ENCODE measurements around the gene SLC15A1. TPM values are rescaled to one million over a fixed set of nuclear protein-coding genes. Genes with fewer than 3 reads are reported as not detected.

Gene SLC15A1
- polyA plus RNA-seq, 1 donor = 388 TPM

- H3K4me1 ChIP-seq (ENCODE audit: control insufficient read depth, insufficient read depth, low read length) = peaks cover 52% of the 10 kb centered on the region
- DNase-seq = no peak
- no CpG with 5 or more reads among the region's 20 CpGs for WGBS (ENCODE audit: insufficient coverage, low lambda C conversion rate)
Measured at GRCh38 chr13:98773921-98774320, 21.4 kb upstream of the SLC15A1 start.

GRCh38 chr13:98772794-98773452, 20.5 kb upstream of the SLC15A1 start:
- peaks cover 54% of the 10 kb centered on the region for H3K4me1 ChIP-seq (ENCODE audit: control insufficient read depth, insufficient read depth, low read length)
- DNase-seq = no peak
- peaks cover 3% of the 10 kb centered on the region for H3K9me3 ChIP-seq (ENCODE audit: control insufficient read depth, low read depth, low read length)
- H3K36me3 ChIP-seq (ENCODE audit: control insufficient read depth, insufficient read depth, low read length) = no peaks in the 10 kb centered on the region
- no peaks in the 10 kb centered on the region for H3K27me3 ChIP-seq (ENCODE audit: control insufficient read depth, insufficient read depth, low read length)
- WGBS (ENCODE audit: insufficient coverage, low lambda C conversion rate) = no CpG with 5 or more reads among the region's 12 CpGs
- H3K27ac ChIP-seq (ENCODE audit: low read length) = peak overlapping the region; percentile 92
- H3K4me3 ChIP-seq (ENCODE audit: low read length) = no peak overlapping the region

More at GRCh38 chr13:98773921-98774320, 21.4 kb upstream of the SLC15A1 start:
- no peaks in the 10 kb centered on the region for H3K27me3 ChIP-seq (ENCODE audit: control insufficient read depth, insufficient read depth, low read length)
- no peak overlapping the region for H3K27ac ChIP-seq (ENCODE audit: low read length)
- no peak overlapping the region for H3K4me3 ChIP-seq (ENCODE audit: low read length)
- no peaks in the 10 kb centered on the region for H3K36me3 ChIP-seq (ENCODE audit: control insufficient read depth, insufficient read depth, low read length)
- H3K9me3 ChIP-seq (ENCODE audit: control insufficient read depth, low read depth, low read length) = peaks cover 3% of the 10 kb centered on the region

GRCh38 chr13:98771838-98772611, 19.6 kb upstream of the SLC15A1 start:
- peaks cover 62% of the 10 kb centered on the region for H3K4me1 ChIP-seq (ENCODE audit: control insufficient read depth, insufficient read depth, low read length)
- peak overlapping the region; percentile 92 for H3K27ac ChIP-seq (ENCODE audit: low read length)
- no peaks in the 10 kb centered on the region for H3K36me3 ChIP-seq (ENCODE audit: control insufficient read depth, insufficient read depth, low read length)
- DNase-seq = peak; percentile 89 to 92
- no peaks in the 10 kb centered on the region for H3K27me3 ChIP-seq (ENCODE audit: control insufficient read depth, insufficient read depth, low read length)
- no peak overlapping the region for H3K4me3 ChIP-seq (ENCODE audit: low read length)
- WGBS (ENCODE audit: insufficient coverage, low lambda C conversion rate) = 80% methylated on average over 1 of the region's 16 CpGs
- H3K9me3 ChIP-seq (ENCODE audit: control insufficient read depth, low read depth, low read length) = peaks cover 3% of the 10 kb centered on the region

- WGBS (ENCODE audit: insufficient coverage, low lambda C conversion rate) = no CpG with 5 or more reads among the region's 7 CpGs
- no peak overlapping the region for H3K27ac ChIP-seq (ENCODE audit: low read length)
Measured at GRCh38 chr13:98769736-98770135, 17.3 kb upstream of the SLC15A1 start.

GRCh38 chr13:98768522-98768921, 16.1 kb upstream of the SLC15A1 start:
- Histone ChIP-seq H3K36me3 (ENCODE audit: control insufficient read depth, insufficient read depth, low read length) (no peaks in the 10 kb centered on the region), H3K9me3 (ENCODE audit: control insufficient read depth, low read depth, low read length) (no peaks in the 10 kb centered on the region), H3K4me1 (ENCODE audit: control insufficient read depth, insufficient read depth, low read length) (peaks cover 52% of the 10 kb centered on the region), H3K4me3 (ENCODE audit: low read length) (no peak overlapping the region), H3K27me3 (ENCODE audit: control insufficient read depth, insufficient read depth, low read length) (no peaks in the 10 kb centered on the region), H3K27ac (ENCODE audit: low read length) (no peak overlapping the region)
- WGBS (ENCODE audit: insufficient coverage, low lambda C conversion rate) = 60% methylated on average over 1 of the region's 4 CpGs
- no peak for DNase-seq

More at GRCh38 chr13:98769736-98770135, 17.3 kb upstream of the SLC15A1 start:
- peaks cover 56% of the 10 kb centered on the region for H3K4me1 ChIP-seq (ENCODE audit: control insufficient read depth, insufficient read depth, low read length)
- DNase-seq = no peak
- peaks cover 3% of the 10 kb centered on the region for H3K9me3 ChIP-seq (ENCODE audit: control insufficient read depth, low read depth, low read length)
- H3K36me3 ChIP-seq (ENCODE audit: control insufficient read depth, insufficient read depth, low read length) = no peaks in the 10 kb centered on the region
- H3K27me3 ChIP-seq (ENCODE audit: control insufficient read depth, insufficient read depth, low read length) = no peaks in the 10 kb centered on the region
- H3K4me3 ChIP-seq (ENCODE audit: low read length) = no peak overlapping the region

DNA sequence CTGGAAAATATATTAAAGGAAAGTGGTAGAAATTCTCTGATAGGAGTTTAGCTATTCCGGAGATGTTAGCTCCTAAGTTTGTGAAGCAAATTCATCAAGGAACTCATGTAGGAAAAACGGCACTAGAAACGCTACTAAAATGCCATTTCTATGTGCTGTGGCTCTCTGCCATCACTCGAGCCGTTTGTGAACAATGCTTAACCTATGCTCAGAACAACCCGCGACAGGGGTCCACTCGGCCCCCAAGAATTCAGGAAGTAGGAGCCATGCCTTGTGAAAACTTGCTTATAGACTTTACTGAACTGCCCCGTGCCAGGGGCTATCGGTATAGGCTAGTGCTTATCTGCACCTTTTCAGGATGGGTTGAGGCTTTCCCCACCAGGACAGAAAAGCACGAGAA, 14.2 kb upstream of the SLC15A1 start:
- DNase-seq = peak in 1 of 2 donors; percentile 64
- no peaks in the 10 kb centered on the region for H3K27me3 ChIP-seq (ENCODE audit: control insufficient read depth, insufficient read depth, low read length)
- no peaks in the 10 kb centered on the region for H3K36me3 ChIP-seq (ENCODE audit: control insufficient read depth, insufficient read depth, low read length)
- H3K4me3 ChIP-seq (ENCODE audit: low read length) = no peak overlapping the region
- peaks cover 46% of the 10 kb centered on the region for H3K4me1 ChIP-seq (ENCODE audit: control insufficient read depth, insufficient read depth, low read length)
- WGBS (ENCODE audit: insufficient coverage, low lambda C conversion rate) = no CpG with 5 or more reads among the region's 11 CpGs
- peak overlapping the region; percentile 77 for H3K27ac ChIP-seq (ENCODE audit: low read length)
- H3K9me3 ChIP-seq (ENCODE audit: control insufficient read depth, low read depth, low read length) = no peaks in the 10 kb centered on the region

DNA sequence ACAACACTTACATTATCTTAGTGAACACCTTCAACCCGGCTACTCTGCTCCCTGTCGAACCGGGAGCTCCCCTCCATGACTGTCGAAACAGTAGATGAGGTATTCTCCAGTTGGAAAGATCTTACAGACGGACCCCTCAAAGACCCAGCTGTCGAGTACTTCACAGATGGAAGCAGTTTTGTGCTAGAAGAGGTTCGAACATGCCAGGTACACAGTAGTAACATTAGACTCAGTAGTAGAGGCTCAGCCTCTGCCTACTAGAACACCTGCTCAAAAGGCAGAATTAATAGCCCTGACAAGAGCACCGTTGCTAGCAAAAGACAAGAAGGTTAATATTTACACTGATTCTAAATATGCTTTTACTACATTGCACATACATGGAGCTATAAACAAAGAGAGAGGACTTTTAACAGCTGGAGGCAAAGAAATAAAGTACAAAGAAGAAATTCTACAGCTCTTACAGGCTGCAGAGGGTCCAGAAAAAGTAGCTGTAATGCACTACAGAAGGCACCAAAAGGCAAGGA, 13.6 kb upstream of the SLC15A1 start:
- Histone ChIP-seq H3K27ac (ENCODE audit: low read length) (peak overlapping the region; percentile 77), H3K36me3 (ENCODE audit: control insufficient read depth, insufficient read depth, low read length) (no peaks in the 10 kb centered on the region), H3K9me3 (ENCODE audit: control insufficient read depth, low read depth, low read length) (no peaks in the 10 kb centered on the region), H3K4me1 (ENCODE audit: control insufficient read depth, insufficient read depth, low read length) (peaks cover 45% of the 10 kb centered on the region), H3K27me3 (ENCODE audit: control insufficient read depth, insufficient read depth, low read length) (no peaks in the 10 kb centered on the region), H3K4me3 (ENCODE audit: low read length) (no peak overlapping the region)
- peak in 1 of 2 donors; percentile 76 for DNase-seq
- WGBS (ENCODE audit: insufficient coverage, low lambda C conversion rate) = 40% methylated on average over 1 of the region's 8 CpGs

GRCh38 chr13:98761986-98762616, 9.6 kb upstream of the SLC15A1 start:
- no CpG with 5 or more reads among the region's 15 CpGs for WGBS (ENCODE audit: insufficient coverage, low lambda C conversion rate)

GRCh38 chr13:98761126-98761985, 8.9 kb upstream of the SLC15A1 start:
- Histone ChIP-seq H3K4me1 (ENCODE audit: control insufficient read depth, insufficient read depth, low read length) (peaks cover 27% of the 10 kb centered on the region), H3K36me3 (ENCODE audit: control insufficient read depth, insufficient read depth, low read length) (no peaks in the 10 kb centered on the region), H3K27ac (ENCODE audit: low read length) (peak overlapping the region; percentile 78), H3K27me3 (ENCODE audit: control insufficient read depth, insufficient read depth, low read length) (no peaks in the 10 kb centered on the region), H3K4me3 (ENCODE audit: low read length) (no peak overlapping the region), H3K9me3 (ENCODE audit: control insufficient read depth, low read depth, low read length) (no peaks in the 10 kb centered on the region)
- peak; percentile 69 to 89 for DNase-seq
- 100% methylated on average over 1 of the region's 15 CpGs for WGBS (ENCODE audit: insufficient coverage, low lambda C conversion rate)

More at GRCh38 chr13:98761986-98762616, 9.6 kb upstream of the SLC15A1 start:
- peak overlapping the region; percentile 78 for H3K27ac ChIP-seq (ENCODE audit: low read length)
- H3K9me3 ChIP-seq (ENCODE audit: control insufficient read depth, low read depth, low read length) = no peaks in the 10 kb centered on the region
- no peak overlapping the region for H3K4me3 ChIP-seq (ENCODE audit: low read length)
- no peak for DNase-seq
- H3K27me3 ChIP-seq (ENCODE audit: control insufficient read depth, insufficient read depth, low read length) = no peaks in the 10 kb centered on the region
- peaks cover 32% of the 10 kb centered on the region for H3K4me1 ChIP-seq (ENCODE audit: control insufficient read depth, insufficient read depth, low read length)
- no peaks in the 10 kb centered on the region for H3K36me3 ChIP-seq (ENCODE audit: control insufficient read depth, insufficient read depth, low read length)
